NCI-H2227 (cell line): Measurements from ENCODE around the gene TGM1.

Experiments
- DNase-seq: peaks from one replicate; lab custom pipeline; 2025; ENCODE audit not compliant: unreplicated experiment; lab: John Stamatoyannopoulos, UW

TGM1 gene

GRCh38 chr14:24292118-24292807, 29.3 kb upstream of the TGM1 start:
- DNase-seq: no peak

GRCh38 chr14:24291446-24292117, 28.6 kb upstream of the TGM1 start:
- DNase-seq: no peak

GRCh38 chr14:24290746-24291145, 27.8 kb upstream of the TGM1 start:
- no peak for DNase-seq

- DNase-seq: no peak
Measured at GRCh38 chr14:24289649-24290280, 26.8 kb upstream of the TGM1 start.

GRCh38 chr14:24286996-24287395, 24.0 kb upstream of the TGM1 start:
- DNase-seq: no peak

- no peak for DNase-seq
Measured at GRCh38 chr14:24285351-24285750, 22.4 kb upstream of the TGM1 start.

- DNase-seq: no peak
Measured at GRCh38 chr14:24284501-24285035, 21.6 kb upstream of the TGM1 start.

GRCh38 chr14:24283796-24284460, 21.0 kb upstream of the TGM1 start:
- no peak for DNase-seq

GRCh38 chr14:24282736-24283135, 19.8 kb upstream of the TGM1 start:
- DNase-seq: no peak

- no peak for DNase-seq
Measured at GRCh38 chr14:24281636-24282035, 18.7 kb upstream of the TGM1 start.

GRCh38 chr14:24280797-24281460, 18.0 kb upstream of the TGM1 start:
- DNase-seq: no peak

GRCh38 chr14:24279301-24280186, 16.6 kb upstream of the TGM1 start:
- peak; percentile 4 for DNase-seq

GRCh38 chr14:24278424-24278823, 15.4 kb upstream of the TGM1 start:
- no peak for DNase-seq

- no peak for DNase-seq
Measured at GRCh38 chr14:24277606-24278321, 14.8 kb upstream of the TGM1 start.

- no peak for DNase-seq
Measured at GRCh38 chr14:24277071-24277470, 14.1 kb upstream of the TGM1 start.

- no peak for DNase-seq
Measured at GRCh38 chr14:24274101-24274543, 11.1 kb upstream of the TGM1 start.

GRCh38 chr14:24273422-24273998, 10.5 kb upstream of the TGM1 start:
- peak; percentile 6 for DNase-seq

- DNase-seq: no peak
Measured at GRCh38 chr14:24272467-24272866, 9.5 kb upstream of the TGM1 start.

GRCh38 chr14:24271834-24272263, 8.9 kb upstream of the TGM1 start:
- no peak for DNase-seq
